Activated CD8-positive, alpha-beta memory T cell treated with anti-CD3 and anti-CD28 coated beads, Interleukin-2, amount 10 ng/mL, durations not matched to agents 7 days and 5 days (primary cell): ENCODE measurements around the gene CFHR1. TPM values are rescaled to one million over a fixed set of nuclear protein-coding genes. Genes with fewer than 3 reads are reported as not detected.
A peak's percentile ranks its signal among the peaks of the same experiment; 100 is the strongest.
"Not testable (repeated sequence)": the region's sequence is repeated elsewhere in the genome, so short reads cannot be mapped to it uniquely, and the experiment has no call there.

ENCODE experiments used
- ATAC-seq: fragments of 150-1000 bp; cut with Tn5 transposase; one replicate; pipeline ENCODE4 v1.10.0; 2021; ENCODE audit warnings: moderate library complexity
- CTCF ChIA-PET: fragments of 350-600 bp; sonication (Branson Sonifier 250); formaldehyde crosslinking; loops from one replicate; lab custom pipeline; 2021; ENCODE audit warnings: antibody characterized with exemption; lab: Charles Lee
- DNase-seq: peaks from one replicate; pipeline ENCODE4 v3.0.0-alpha.2; 2020
- H3K27ac Mint-ChIP-seq: one replicate; pipeline ENCODE4 v1.8.0; 2021; ENCODE audit warnings: mild to moderate bottlenecking, mixed read lengths
- H3K27me3 Mint-ChIP-seq: one replicate; pipeline ENCODE4 v1.8.0; 2021; ENCODE audit warnings: mixed read lengths
- H3K36me3 Mint-ChIP-seq: one replicate; pipeline ENCODE4 v1.8.0; 2021; ENCODE audit warnings: mild to moderate bottlenecking, mixed read lengths
- H3K4me1 Mint-ChIP-seq: one replicate; pipeline ENCODE4 v1.8.0; 2021; ENCODE audit warnings: mixed read lengths
- H3K4me3 Mint-ChIP-seq: one replicate; pipeline ENCODE4 v1.8.0; 2021; ENCODE audit warnings: mild to moderate bottlenecking, moderate library complexity, mixed read lengths
- H3K9me3 Mint-ChIP-seq: one replicate; pipeline ENCODE4 v1.8.0; 2022; ENCODE audit warnings: low read depth, mixed read lengths
- total RNA-seq, 2 experiments: library from RNA; stranded (reverse); gene quantifications; one replicate each; pipeline ENCODE4 v1.2.3, GENCODE V29; 2021

Gene CFHR1
- total RNA-seq, result not detected

GRCh38 chr1:196819531-196819930 lies at the start of gene CFHR1:
Gene CFHR1 (plus strand): TSS chr1:196819731. CDS start chr1:196819845, 114 bp downstream.
- H3K27me3 Mint-ChIP-seq, DNase-seq, H3K27ac Mint-ChIP-seq, CTCF ChIA-PET, H3K4me3 Mint-ChIP-seq, H3K36me3 Mint-ChIP-seq, H3K4me1 Mint-ChIP-seq, H3K9me3 Mint-ChIP-seq, ATAC-seq: not testable (repeated sequence)

DNA sequence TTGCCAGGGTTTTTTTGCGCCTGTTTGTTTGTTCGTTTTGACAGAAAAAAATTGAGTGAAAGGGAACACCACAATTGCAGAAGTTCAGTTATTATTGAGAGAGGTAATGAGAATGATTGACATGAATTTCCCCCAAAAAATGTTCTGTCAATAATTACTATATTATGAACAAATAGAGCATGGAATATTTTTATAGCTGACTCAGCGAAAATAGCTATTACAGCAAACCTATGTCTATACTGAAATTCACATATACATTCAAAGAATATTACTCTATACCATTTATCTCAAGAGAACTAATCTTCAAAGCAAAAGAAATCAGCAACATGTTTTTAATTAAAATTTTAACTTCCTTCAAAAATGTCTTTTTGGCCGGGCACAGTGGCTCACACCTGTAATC lies 49.7 kb upstream of the CFHR1 start:
- H3K9me3 Mint-ChIP-seq, H3K36me3 Mint-ChIP-seq, H3K4me3 Mint-ChIP-seq, H3K4me1 Mint-ChIP-seq, DNase-seq, CTCF ChIA-PET, H3K27ac Mint-ChIP-seq, ATAC-seq, H3K27me3 Mint-ChIP-seq: not testable (repeated sequence)

DNA sequence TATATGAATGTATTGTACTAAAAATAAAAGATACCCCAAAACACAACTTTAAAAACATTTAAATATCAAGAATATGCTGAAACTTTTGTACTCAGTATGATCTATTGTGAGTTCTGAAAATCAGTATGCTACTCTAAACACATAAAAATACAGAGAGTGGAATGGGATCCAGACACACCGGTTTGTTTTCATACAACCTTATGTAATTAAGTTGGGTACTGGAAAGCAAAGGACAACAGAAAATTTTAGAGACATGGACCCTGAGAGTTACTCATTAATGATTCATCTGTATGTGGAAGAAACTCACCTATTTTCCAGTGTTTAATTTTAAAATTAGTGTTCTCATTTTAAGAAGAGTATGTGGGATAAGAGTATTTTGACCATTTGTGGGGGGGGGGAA lies 45.8 kb upstream of the CFHR1 start:
- Mint-ChIP-seq H3K9me3 (no peaks in the 10 kb centered on the region), H3K27me3 (no peaks in the 10 kb centered on the region), H3K27ac (no peak overlapping the region), H3K4me3 (no peak overlapping the region), H3K36me3 (no peaks in the 10 kb centered on the region), H3K4me1 (no peaks in the 10 kb centered on the region)
- CTCF ChIA-PET, result no interaction called here
- DNase-seq (no peak), ATAC-seq (no peak)

DNA sequence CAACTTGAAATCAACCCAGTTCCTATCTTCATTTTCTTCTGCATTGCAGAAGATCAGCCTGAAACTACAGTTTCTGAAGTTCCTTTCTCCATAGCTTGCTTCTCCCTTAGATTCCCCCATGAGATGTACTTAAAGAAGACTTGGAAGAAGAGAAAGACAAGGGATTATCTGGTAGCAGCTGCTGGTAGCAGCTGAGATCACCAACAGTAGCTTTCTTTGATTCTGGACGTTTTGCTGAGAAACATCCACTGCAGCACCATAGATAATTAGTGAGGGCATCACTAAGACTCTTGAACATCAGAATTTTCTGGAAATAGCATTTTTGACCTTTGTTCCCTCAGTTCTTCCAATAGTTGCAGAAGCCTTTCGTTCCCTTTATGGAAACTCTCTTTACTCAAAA lies 45.4 kb upstream of the CFHR1 start:
- no peaks in the 10 kb centered on the region for H3K36me3 Mint-ChIP-seq
- no peak overlapping the region for H3K4me3 Mint-ChIP-seq
- no peaks in the 10 kb centered on the region for H3K4me1 Mint-ChIP-seq

GRCh38 chr1:196774603-196775002 lies 44.9 kb upstream of the CFHR1 start, which contains the start of gene CFHR3:
Gene CFHR3 (plus strand): TSS chr1:196774840. CDS start chr1:196774887, 47 bp downstream.
- Mint-ChIP-seq H3K4me1 (no peaks in the 10 kb centered on the region), H3K36me3 (no peaks in the 10 kb centered on the region), H3K4me3 (no peak within 1 kb of the TSS), H3K27ac (no peak within 1 kb of the TSS), H3K9me3 (no peaks in the 10 kb centered on the region), H3K27me3 (no peaks in the 10 kb centered on the region)
- DNase-seq (no peak), ATAC-seq (no peak)
- CTCF ChIA-PET, result no interaction called here

More for the DNA sequence above, 45.4 kb upstream of the CFHR1 start:
- Mint-ChIP-seq H3K27ac (no peak overlapping the region), H3K9me3 (no peaks in the 10 kb centered on the region), H3K27me3 (no peaks in the 10 kb centered on the region)
- ATAC-seq, result no peak
- no peak for DNase-seq
- CTCF ChIA-PET, result no interaction called here

GRCh38 chr1:196777603-196778002 lies 41.9 kb upstream of the CFHR1 start:
- no peaks in the 10 kb centered on the region for H3K9me3 Mint-ChIP-seq
- no peaks in the 10 kb centered on the region for H3K4me1 Mint-ChIP-seq
- DNase-seq (no peak), ATAC-seq (no peak)
- CTCF ChIA-PET, result no interaction called here
- no peaks in the 10 kb centered on the region for H3K27me3 Mint-ChIP-seq
- H3K4me3 Mint-ChIP-seq, result no peak overlapping the region
- H3K27ac Mint-ChIP-seq, result no peak overlapping the region
- no peaks in the 10 kb centered on the region for H3K36me3 Mint-ChIP-seq

DNA sequence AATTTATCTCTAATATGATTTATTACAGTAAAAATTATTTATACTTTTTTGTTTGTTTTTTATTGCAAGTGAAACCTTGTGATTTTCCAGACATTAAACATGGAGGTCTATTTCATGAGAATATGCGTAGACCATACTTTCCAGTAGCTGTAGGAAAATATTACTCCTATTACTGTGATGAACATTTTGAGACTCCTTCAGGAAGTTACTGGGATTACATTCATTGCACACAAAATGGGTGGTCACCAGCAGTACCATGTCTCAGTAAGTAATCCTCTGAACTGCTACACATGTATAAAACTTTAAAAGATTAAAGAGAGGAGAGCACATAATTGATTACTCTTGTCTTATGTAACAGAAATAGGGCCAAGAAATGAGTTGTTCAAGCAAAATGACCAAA lies 40.4 kb upstream of the CFHR1 start:
- Mint-ChIP-seq H3K4me3 (no peak overlapping the region), H3K27me3 (no peaks in the 10 kb centered on the region), H3K9me3 (no peaks in the 10 kb centered on the region), H3K36me3 (no peaks in the 10 kb centered on the region), H3K4me1 (no peaks in the 10 kb centered on the region), H3K27ac (no peak overlapping the region)
- DNase-seq (no peak), ATAC-seq (no peak)
- CTCF ChIA-PET, result no interaction called here

DNA sequence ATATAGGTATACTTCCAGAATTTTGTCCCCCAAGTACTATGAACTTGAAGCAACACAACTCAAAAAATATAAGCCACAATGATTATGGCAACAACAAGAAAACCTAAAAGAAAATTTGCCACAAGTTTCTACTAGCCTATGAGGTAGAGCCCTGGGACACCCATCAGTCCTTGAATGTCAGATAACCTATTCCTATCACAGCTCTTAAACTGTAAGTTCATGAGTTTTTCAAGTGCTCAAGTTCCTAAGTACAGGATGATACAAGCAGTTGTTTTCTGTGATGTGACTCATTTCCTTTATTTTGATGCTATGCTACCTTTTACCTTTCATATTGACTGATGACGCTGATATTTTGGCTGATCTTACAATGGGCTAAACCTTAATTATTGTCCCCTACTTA lies 28.3 kb upstream of the CFHR1 start:
- H3K36me3 Mint-ChIP-seq, H3K27me3 Mint-ChIP-seq, H3K4me3 Mint-ChIP-seq, H3K9me3 Mint-ChIP-seq, CTCF ChIA-PET, DNase-seq, ATAC-seq, H3K27ac Mint-ChIP-seq, H3K4me1 Mint-ChIP-seq: not testable (repeated sequence)

DNA sequence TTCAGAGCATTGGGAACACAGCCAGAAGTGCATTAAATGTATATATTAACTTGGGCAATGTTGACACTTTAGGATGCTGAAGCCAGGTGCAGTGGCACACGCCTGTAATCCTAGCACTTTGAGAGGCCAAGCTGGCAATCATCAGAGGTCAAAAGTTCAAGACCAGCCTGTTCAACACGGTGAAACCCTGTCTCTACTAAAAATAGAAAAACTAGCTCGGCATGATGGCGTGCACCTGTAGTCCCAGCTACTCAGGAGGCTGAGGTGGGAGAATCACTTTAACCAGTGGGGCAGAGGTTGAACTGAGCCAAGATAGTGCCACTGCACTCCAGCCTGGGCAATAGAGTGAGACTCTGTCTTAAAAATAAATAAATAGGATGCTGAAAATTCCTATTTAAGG lies 25.4 kb upstream of the CFHR1 start:
- H3K27me3 Mint-ChIP-seq, ATAC-seq, CTCF ChIA-PET, H3K9me3 Mint-ChIP-seq, H3K4me1 Mint-ChIP-seq, H3K4me3 Mint-ChIP-seq, H3K27ac Mint-ChIP-seq, DNase-seq, H3K36me3 Mint-ChIP-seq: not testable (repeated sequence)

DNA sequence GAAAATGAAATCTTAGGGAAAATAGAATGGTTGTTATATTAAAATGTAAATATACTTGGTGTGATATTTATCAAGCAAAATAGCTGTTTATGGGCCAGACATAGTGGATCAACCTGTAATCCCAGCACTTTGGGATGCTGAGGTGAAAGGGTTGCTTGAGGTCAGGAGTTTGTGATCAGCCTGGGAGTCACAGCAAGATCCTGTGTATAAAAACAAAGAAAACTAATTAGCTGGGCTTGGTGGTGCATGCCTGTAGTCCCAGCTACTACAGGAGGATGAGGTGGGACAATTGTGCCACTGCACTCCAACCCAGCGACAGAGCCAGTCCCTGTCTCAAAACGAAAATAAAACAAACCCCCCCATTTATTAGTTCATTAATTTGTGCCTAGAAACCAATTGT lies 21.6 kb upstream of the CFHR1 start:
- Mint-ChIP-seq H3K4me1 (no peaks in the 10 kb centered on the region), H3K9me3 (no peaks in the 10 kb centered on the region), H3K4me3 (no peak overlapping the region), H3K27ac (no peak overlapping the region), H3K27me3 (no peaks in the 10 kb centered on the region), H3K36me3 (no peaks in the 10 kb centered on the region)
- CTCF ChIA-PET, result no interaction called here
- ATAC-seq, result no peak
- no peak for DNase-seq

DNA sequence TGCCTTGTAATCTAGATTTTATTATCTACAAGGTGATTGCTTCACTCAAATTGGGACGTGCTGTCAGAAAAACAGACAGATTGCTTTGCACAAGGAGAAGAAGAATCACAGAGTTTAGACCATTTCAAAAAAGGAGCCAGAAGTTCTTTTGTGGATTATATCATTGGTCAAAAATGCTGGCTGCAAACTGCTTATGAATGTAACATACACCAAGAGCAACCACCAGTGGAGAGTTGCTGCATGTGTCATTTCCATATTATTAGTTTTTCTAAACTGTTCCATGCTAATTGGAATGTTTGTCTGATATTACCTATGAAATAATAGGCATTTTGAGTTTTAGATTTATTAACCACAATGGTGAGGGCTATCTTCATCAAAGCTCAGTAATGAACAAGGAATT lies 17.6 kb upstream of the CFHR1 start:
- ATAC-seq, H3K27me3 Mint-ChIP-seq, H3K4me3 Mint-ChIP-seq, H3K36me3 Mint-ChIP-seq, CTCF ChIA-PET, H3K27ac Mint-ChIP-seq, DNase-seq, H3K9me3 Mint-ChIP-seq, H3K4me1 Mint-ChIP-seq: not testable (repeated sequence)

GRCh38 chr1:196808529-196809235 lies 10.8 kb upstream of the CFHR1 start:
- Mint-ChIP-seq H3K27ac (no peak overlapping the region), H3K36me3 (no peaks in the 10 kb centered on the region), H3K4me1 (no peaks in the 10 kb centered on the region), H3K4me3 (no peak overlapping the region), H3K27me3 (no peaks in the 10 kb centered on the region), H3K9me3 (no peaks in the 10 kb centered on the region)
- DNase-seq (no peak), ATAC-seq (no peak)
- CTCF ChIA-PET, result no interaction called here

DNA sequence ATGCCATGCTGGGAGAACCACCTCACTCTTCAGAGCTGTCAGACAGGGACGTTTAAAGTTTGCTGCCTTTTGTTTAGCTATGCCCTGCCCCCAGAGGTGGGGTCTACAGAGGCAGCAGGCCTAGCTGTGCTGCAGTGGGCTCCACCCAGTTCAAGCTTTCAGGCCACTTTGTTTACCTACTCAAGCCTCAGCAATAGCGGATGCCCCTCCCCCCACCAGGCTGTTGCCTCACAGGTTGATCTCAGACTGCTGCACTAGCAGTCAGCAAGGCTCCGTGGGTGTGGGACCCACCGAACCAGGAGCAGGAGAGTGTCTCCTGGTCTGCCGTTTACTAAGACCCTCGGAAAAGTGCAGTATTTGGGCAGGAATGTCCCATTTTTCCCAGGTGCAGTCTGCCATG lies 2.1 kb upstream of the CFHR1 start:
- CTCF ChIA-PET, H3K27me3 Mint-ChIP-seq, H3K4me3 Mint-ChIP-seq, H3K36me3 Mint-ChIP-seq, ATAC-seq, DNase-seq, H3K27ac Mint-ChIP-seq, H3K9me3 Mint-ChIP-seq, H3K4me1 Mint-ChIP-seq: not testable (repeated sequence)

DNA sequence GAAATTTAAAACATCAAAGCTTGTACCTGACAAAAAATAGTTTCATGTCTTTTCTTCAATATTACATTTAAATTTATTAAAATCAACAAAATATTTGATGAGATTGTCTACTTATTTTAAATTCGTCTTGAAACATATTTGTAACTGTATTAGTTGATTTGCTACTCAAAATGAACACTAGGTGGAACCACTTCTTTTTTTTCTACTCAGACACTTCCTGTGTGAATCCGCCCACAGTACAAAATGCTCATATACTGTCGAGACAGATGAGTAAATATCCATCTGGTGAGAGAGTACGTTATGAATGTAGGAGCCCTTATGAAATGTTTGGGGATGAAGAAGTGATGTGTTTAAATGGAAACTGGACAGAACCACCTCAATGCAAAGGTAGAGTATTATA lies 8.3 kb downstream of the CFHR1 start:
- DNase-seq, result not testable (repeated sequence)
- ATAC-seq, result peak; percentile 49

More for the DNA sequence above, 8.3 kb downstream of the CFHR1 start:
- H3K36me3 Mint-ChIP-seq, H3K9me3 Mint-ChIP-seq, CTCF ChIA-PET, H3K27me3 Mint-ChIP-seq, H3K4me1 Mint-ChIP-seq, H3K27ac Mint-ChIP-seq, H3K4me3 Mint-ChIP-seq: not testable (repeated sequence)
